ENCODE data around the gene RFPL4A. TPM values are rescaled to one million over a fixed set of nuclear protein-coding genes. Genes with fewer than 3 reads are reported as not detected.
"Not testable (repeated sequence)": the region's sequence is repeated elsewhere in the genome, so short reads cannot be mapped to it uniquely, and the experiment has no call there.

The RFPL4A gene
- total and polyA plus RNA-seq, 4 donors: not detected

GRCh38 chr19:55753401-55753800 is 5.5 kb upstream of the RFPL4A start:
- ATAC-seq (ENCODE audit: insufficient read depth, low FRiP score) (no peak), DNase-seq (no peak)
- Histone ChIP-seq H3K4me1 (ENCODE audit: control insufficient read depth in 5 of 5, insufficient read depth in 5 of 5, low read length in 5 of 5) (no peaks in the 10 kb centered on the region), H3K9ac (ENCODE audit: insufficient read depth in 1 of 2, low read length in 2 of 2) (no peak overlapping the region), H3K27ac (ENCODE audit: low read depth in 1 of 2, low read length in 1 of 2) (no peak overlapping the region), H3K27me3 (ENCODE audit: control insufficient read depth in 3 of 3, insufficient read depth in 3 of 3, low read length in 2 of 3) (no peaks in the 10 kb centered on the region), H3K9me3 (ENCODE audit: control insufficient read depth in 4 of 4, insufficient read depth in 3 of 4, low read length in 3 of 4) (no peaks in the 10 kb centered on the region), H3K36me3 (ENCODE audit: control insufficient read depth in 4 of 4, insufficient read depth in 4 of 4, low read length in 4 of 4) (no peaks in the 10 kb centered on the region), H3K4me3 (no peak overlapping the region)
- 63 to 70% methylated on average over 3 of the region's 3 CpGs for WGBS, 2 donors
- TF ChIP-seq CTCF (IDR thresholded peaks at IDR 0.05; ENCODE audit: control extremely low read depth, extremely low read depth): no peak

- ATAC-seq (ENCODE audit: insufficient read depth, low FRiP score); H3K27me3 ChIP-seq (ENCODE audit: control insufficient read depth in 3 of 3, insufficient read depth in 3 of 3, low read length in 2 of 3); H3K9me3 ChIP-seq (ENCODE audit: control insufficient read depth in 4 of 4, insufficient read depth in 3 of 4, low read length in 3 of 4); H3K36me3 ChIP-seq (ENCODE audit: control insufficient read depth in 4 of 4, insufficient read depth in 4 of 4, low read length in 4 of 4); H3K9ac ChIP-seq (ENCODE audit: insufficient read depth in 1 of 2, low read length in 2 of 2); DNase-seq; H3K27ac ChIP-seq (ENCODE audit: low read depth in 1 of 2, low read length in 1 of 2); H3K4me3 ChIP-seq; H3K4me1 ChIP-seq (ENCODE audit: control insufficient read depth in 5 of 5, insufficient read depth in 5 of 5, low read length in 5 of 5): not testable (repeated sequence)
- 78 to 82% methylated on average over 4 of the region's 4 CpGs for WGBS, 2 donors
These were observed 2.1 kb upstream of the RFPL4A start for GRCh38 chr19:55756808-55757207.

DNA sequence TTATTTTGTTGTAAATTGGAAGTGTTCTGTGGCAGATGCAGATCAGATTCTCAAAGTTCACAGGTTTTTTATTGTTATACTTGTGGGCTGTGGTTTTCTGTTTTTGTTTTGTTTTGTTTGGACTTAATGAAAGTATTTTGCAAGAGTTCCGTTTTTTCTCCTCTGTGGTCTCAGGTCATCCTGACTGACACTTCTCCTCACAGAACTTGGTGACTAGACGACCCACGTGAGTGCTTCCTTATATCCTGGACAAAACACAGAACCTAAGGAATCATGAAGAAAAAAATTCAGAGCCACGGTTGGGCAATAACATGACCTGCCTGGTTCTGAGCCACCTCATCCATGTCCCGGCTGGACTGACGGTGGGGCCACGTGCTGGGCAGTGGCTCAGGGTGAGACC is 7.6 kb downstream of the RFPL4A start:
- H3K36me3 ChIP-seq (ENCODE audit: control insufficient read depth in 4 of 4, insufficient read depth in 4 of 4, low read length in 4 of 4): no peaks in the 10 kb centered on the region
- WGBS, 2 donors: 72 to 74% methylated on average over 7 of the region's 7 CpGs

DNA sequence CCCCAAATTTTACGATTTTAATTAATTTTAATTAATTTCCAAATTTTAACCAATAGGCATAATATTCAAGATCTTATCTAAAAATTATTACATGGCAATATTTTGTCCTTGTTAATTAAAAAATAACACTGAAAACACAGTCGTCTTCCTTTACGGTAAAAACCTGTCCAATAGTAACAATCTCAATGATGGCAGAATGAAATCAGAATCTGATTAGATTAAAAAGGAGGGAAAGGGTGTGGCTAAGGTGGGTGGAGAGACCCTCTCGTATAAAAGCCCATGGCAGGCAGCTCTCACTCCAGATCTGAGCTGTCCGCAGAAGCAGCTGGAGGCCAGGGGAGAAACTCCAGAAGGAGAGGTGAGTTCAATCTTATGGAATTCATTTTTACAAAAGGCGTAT is 9.9 kb downstream of the RFPL4A start, which contains the start of gene RFPL4AL1:
Gene RFPL4AL1, plus strand, starts transcription at position 301 of the 400 bp plus-strand sequence. CDS start 2,687 bp downstream, outside the sequence.
- DNase-seq; H3K27ac ChIP-seq (ENCODE audit: low read depth in 1 of 2, low read length in 1 of 2); H3K4me3 ChIP-seq; H3K9ac ChIP-seq (ENCODE audit: insufficient read depth in 1 of 2, low read length in 2 of 2); H3K27me3 ChIP-seq (ENCODE audit: control insufficient read depth in 3 of 3, insufficient read depth in 3 of 3, low read length in 2 of 3); H3K9me3 ChIP-seq (ENCODE audit: control insufficient read depth in 4 of 4, insufficient read depth in 3 of 4, low read length in 3 of 4); H3K4me1 ChIP-seq (ENCODE audit: control insufficient read depth in 5 of 5, insufficient read depth in 5 of 5, low read length in 5 of 5); ATAC-seq (ENCODE audit: insufficient read depth, low FRiP score); H3K36me3 ChIP-seq (ENCODE audit: control insufficient read depth in 4 of 4, insufficient read depth in 4 of 4, low read length in 4 of 4): not testable (repeated sequence)
- WGBS, 2 donors: 84 to 85% methylated on average over 5 of the region's 6 CpGs

More for the DNA sequence above, 7.6 kb downstream of the RFPL4A start:
- Histone ChIP-seq H3K9me3 (ENCODE audit: control insufficient read depth in 4 of 4, insufficient read depth in 3 of 4, low read length in 3 of 4) (peaks cover 0 to 4% (median 0%) of the 10 kb centered on the region in 4 donors), H3K9ac (ENCODE audit: insufficient read depth in 1 of 2, low read length in 2 of 2) (no peak overlapping the region), H3K4me1 (ENCODE audit: control insufficient read depth in 5 of 5, insufficient read depth in 5 of 5, low read length in 5 of 5) (no peaks in the 10 kb centered on the region), H3K27ac (ENCODE audit: low read depth in 1 of 2, low read length in 1 of 2) (no peak overlapping the region), H3K27me3 (ENCODE audit: control insufficient read depth in 3 of 3, insufficient read depth in 3 of 3, low read length in 2 of 3) (no peaks in the 10 kb centered on the region), H3K4me3 (no peak overlapping the region)
- DNase-seq (no peak), ATAC-seq (ENCODE audit: insufficient read depth, low FRiP score) (no peak)
- TF ChIP-seq CTCF (IDR thresholded peaks at IDR 0.05; ENCODE audit: control extremely low read depth, extremely low read depth): no peak

DNA sequence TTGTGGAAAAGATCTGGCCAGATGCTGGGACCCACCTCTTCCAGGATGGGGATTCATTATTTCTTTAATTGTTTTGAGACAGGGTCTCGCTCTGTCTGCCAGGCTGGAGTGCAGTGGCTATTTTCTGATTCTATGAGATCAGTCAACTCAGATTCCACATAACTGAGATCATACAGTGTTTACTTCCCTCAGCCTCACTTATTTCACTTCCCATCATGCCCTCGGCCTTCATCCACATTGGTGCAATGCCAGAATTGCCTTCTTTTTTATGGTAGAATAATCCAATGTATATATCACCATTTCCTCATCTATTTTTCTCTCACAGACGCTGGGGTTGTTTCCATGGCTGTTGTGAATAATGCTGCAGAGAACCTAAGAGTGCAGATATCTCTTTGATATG is 10.7 kb downstream of the RFPL4A start:
- H3K9ac ChIP-seq (ENCODE audit: insufficient read depth in 1 of 2, low read length in 2 of 2); H3K36me3 ChIP-seq (ENCODE audit: control insufficient read depth in 4 of 4, insufficient read depth in 4 of 4, low read length in 4 of 4); H3K27me3 ChIP-seq (ENCODE audit: control insufficient read depth in 3 of 3, insufficient read depth in 3 of 3, low read length in 2 of 3); ATAC-seq (ENCODE audit: insufficient read depth, low FRiP score); H3K4me1 ChIP-seq (ENCODE audit: control insufficient read depth in 5 of 5, insufficient read depth in 5 of 5, low read length in 5 of 5); H3K27ac ChIP-seq (ENCODE audit: low read depth in 1 of 2, low read length in 1 of 2); DNase-seq; H3K4me3 ChIP-seq; H3K9me3 ChIP-seq (ENCODE audit: control insufficient read depth in 4 of 4, insufficient read depth in 3 of 4, low read length in 3 of 4): not testable (repeated sequence)
- 38 to 60% methylated on average over 3 of the region's 3 CpGs for WGBS, 2 donors

All from lung (tissue), 12 donors.